GM12878 (cell line): ENCODE measurements around the gene SCRN1. TPM values are rescaled to one million over a fixed set of nuclear protein-coding genes. Genes with fewer than 3 reads are reported as not detected.

Experiments
- ATAC-seq: fragments of 200-7000 bp; cut with Tn5 transposase; 3 replicates; pipeline ENCODE4 v1.9.1; 2020; ENCODE audit warnings: mild to moderate bottlenecking, moderate library complexity
- BruUV-seq: library from RNA; stranded (reverse); fragments of 400-500 nt; replicated peaks from 2 replicates; lab custom pipeline; 2021; lab: Mats Ljungman, UMichigan
- CTCF ChIA-PET: fragments of 300-600 bp; sonication (Branson Sonifier 250); formaldehyde crosslinking; extraction: SDS; loops from one replicate; lab custom pipeline; 2021; ENCODE audit warnings: inconsistent platforms; lab: Yijun Ruan, JAX
- POLR2A ChIA-PET: fragments of 350-600 bp; formaldehyde crosslinking; extraction: SDS; loops from one replicate; lab custom pipeline; 2021; ENCODE audit warnings: inconsistent platforms; lab: Charles Lee
- RAD21 ChIA-PET: fragments of 300-600 bp; sonication (Branson Sonifier 250); formaldehyde crosslinking; loops from one replicate; lab custom pipeline; 2023; ENCODE audit warnings: antibody characterized with exemption; ENCODE audit not compliant: unreplicated experiment; lab: Charles Lee
- SMC1A ChIA-PET: fragments of 300-600 bp; sonication (Branson Sonifier 250); formaldehyde crosslinking; loops from one replicate; lab custom pipeline; 2023; ENCODE audit not compliant: unreplicated experiment, uncharacterized antibody; lab: Charles Lee
- DNase-seq: peaks from one replicate; pipeline ENCODE4 v3.0.0-alpha.2; 2011; ENCODE audit warnings: low read depth, low spot score
- FAIRE-seq: peaks from 3 replicates; lab custom pipeline; 2011; peaks lifted over from hg19 to GRCh38; lab: Jason Lieb, UNC
- H2AFZ ChIP-seq: 2 replicates; pipeline ENCODE4 v1.6.0; 2011; ENCODE audit warnings: low read depth, low read length, control low read depth; ENCODE audit not compliant: control insufficient read depth
- H3K27ac ChIP-seq: 2 replicates; pipeline ENCODE4 v1.5.1; 2011; ENCODE audit warnings: control low read depth; ENCODE audit not compliant: control insufficient read depth, insufficient read depth
- H3K27me3 ChIP-seq, 2 experiments: replicated peaks in 1 of 2; 2 replicates each; pipeline versions ENCODE4 v1.6.0 to v1.6.1; 2011; ENCODE audit warnings: low read length in 1 of 2; ENCODE audit not compliant: control insufficient read depth in 2 of 2, insufficient read depth in 2 of 2
- H3K36me3 ChIP-seq, 2 experiments: 2 replicates each; pipeline ENCODE4 v1.5.1; 2011; ENCODE audit warnings: low read length in 1 of 2; ENCODE audit not compliant: control insufficient read depth in 2 of 2, insufficient read depth in 2 of 2
- H3K4me1 ChIP-seq: 2 replicates; pipeline ENCODE4 v1.6.1; 2011; ENCODE audit warnings: mild to moderate bottlenecking, low read length, moderate library complexity, mixed read lengths; ENCODE audit not compliant: control insufficient read depth, insufficient read depth
- H3K4me2 ChIP-seq: 2 replicates; pipeline ENCODE4 v1.6.0; 2011; ENCODE audit warnings: control low read depth; ENCODE audit not compliant: control insufficient read depth, insufficient read depth
- H3K4me3 ChIP-seq: fragments of 200-600 bp; sonication (generic); 2 replicates; pipeline ENCODE4 v1.5.1; 2016
- H3K79me2 ChIP-seq: 2 replicates; pipeline ENCODE4 v1.6.0; 2011; ENCODE audit warnings: low read length; ENCODE audit not compliant: control insufficient read depth, insufficient read depth
- H3K9ac ChIP-seq: 2 replicates; pipeline ENCODE4 v1.8.0; 2011; ENCODE audit warnings: low read length, control low read depth, mixed read lengths; ENCODE audit not compliant: control insufficient read depth, insufficient read depth
- H3K9me3 ChIP-seq: replicated peaks from 3 replicates; pipeline ENCODE4 v1.5.1; 2011; ENCODE audit warnings: mild to moderate bottlenecking, low read length; ENCODE audit not compliant: control insufficient read depth, insufficient read depth
- H4K20me1 ChIP-seq: 2 replicates; pipeline ENCODE4 v1.6.0; 2011; ENCODE audit not compliant: control insufficient read depth, insufficient read depth
- BMI1 ChIP-seq: fragments of 450-650 bp; IDR thresholded peaks from 2 replicates; pipeline ENCODE4 v1.6.1; 2016; ENCODE audit warnings: mild to moderate bottlenecking, moderate library complexity, borderline replicate concordance
- FOS ChIP-seq: IDR thresholded peaks from 3 replicates; pipeline ENCODE4 v1.6.1; 2011; ENCODE audit warnings: borderline replicate concordance; ENCODE audit not compliant: insufficient read length; ENCODE audit errors: extremely low read depth
- HCFC1 ChIP-seq: fragments of 150-350 bp; IDR thresholded peaks from 2 replicates; pipeline ENCODE4 v1.6.1; 2014; ENCODE audit warnings: low read length
- MEF2A ChIP-seq: IDR thresholded peaks from 2 replicates; pipeline ENCODE4 v1.6.1; 2011; ENCODE audit warnings: low read depth, mild to moderate bottlenecking, low read length, moderate library complexity; ENCODE audit not compliant: insufficient read depth
- NBN ChIP-seq: fragments of 450-650 bp; IDR thresholded peaks from 2 replicates; pipeline ENCODE4 v1.6.1; 2016
- RAD21 ChIP-seq: IDR thresholded peaks from 2 replicates; pipeline ENCODE4 v1.6.1; 2011; ENCODE audit warnings: mild to moderate bottlenecking, low read depth, low read length, moderate library complexity; ENCODE audit not compliant: insufficient read depth
- RBBP5 ChIP-seq: fragments of 200-600 bp; sonication (generic); conservative IDR thresholded peaks from 2 replicates; pipeline ENCODE4 v1.6.1; 2016
- SIN3A ChIP-seq: IDR thresholded peaks from 2 replicates; pipeline ENCODE4 v1.6.1; 2012; ENCODE audit warnings: low read depth, low read length, improper control_type of control experiment
- SUZ12 ChIP-seq: fragments of 200-600 bp; sonication (generic); IDR thresholded peaks from one replicate; pipeline ENCODE4 v1.6.1; 2018; ENCODE audit warnings: antibody characterized with exemption, mild to moderate bottlenecking; ENCODE audit not compliant: unreplicated experiment
- TBL1XR1 ChIP-seq: IDR thresholded peaks from 2 replicates; pipeline ENCODE4 v1.6.1; 2012; ENCODE audit warnings: low read depth, low read length, improper control_type of control experiment
- WRNIP1 ChIP-seq: IDR thresholded peaks from 2 replicates; pipeline ENCODE4 v1.6.1; 2011; ENCODE audit warnings: low read depth, low read length, improper control_type of control experiment, borderline replicate concordance
- ZNF217 ChIP-seq: fragments of 450-650 bp; IDR thresholded peaks from 2 replicates; pipeline ENCODE4 v1.6.1; 2017; ENCODE audit warnings: antibody characterized with exemption, mild to moderate bottlenecking
- WGBS: methylation state at CpG from one replicate; pipeline ENCODE4 v1.1.6; 2016; ENCODE audit warnings: low lambda C conversion rate; ENCODE audit not compliant: insufficient replicate concordance, insufficient coverage; ENCODE audit errors: missing lambda C conversion rate; 5-methylcytosine and 5-hydroxymethylcytosine counted together
- in situ Hi-C: fragments of 300-500 bp; cut with MboI; formaldehyde crosslinking; loops from 9 replicates; pipeline ENCODE4 v1.14.3; 2018; ENCODE audit warnings: mixed read lengths
- intact Hi-C: fragments of 100-400 bp; cut with micrococcal nuclease; formaldehyde crosslinking; loops from one replicate; pipeline ENCODE4 v1.14.2; 2022; ENCODE audit not compliant: unreplicated experiment
- polyA plus RNA-seq, 11 experiments: library from polyadenylated mRNA; depleted of rRNA in 4 of 11; unstranded in 6 of 11; stranded (reverse) in 5 of 11; fragments of >200 nt; fragmentation: Nextera tagmentation in 4 of 11; fragmentation: Illumina TruSeq in 1 of 11; extraction: Ambion mirVana in 4 of 11; extraction: Trizol in 1 of 11; gene quantifications; 1 replicate in 1 of 11; 2 replicates in 10 of 11; pipeline versions ENCODE4 v1.2.1 to v1.2.3, GENCODE V29; 2011 to 2016; ENCODE audit warnings: inconsistent platforms in 2 of 11, missing spikeins in 2 of 11, low read depth in 1 of 11
- total RNA-seq, 4 experiments: library from RNA; depleted of rRNA in 3 of 4; stranded (reverse); fragments of >200 nt in 3 of 4; fragmentation: Illumina TruSeq in 1 of 4; extraction: Trizol in 1 of 4; gene quantifications; 2 replicates each; pipeline versions ENCODE4 v1.2.1 to v1.2.3, GENCODE V29; 2013 to 2021
- TF ChIP-seq, protein P1 (sequence below): fragments of 450-650 bp; formaldehyde crosslinking; IDR thresholded peaks from 2 replicates; pipeline ENCODE4 v1.4.0; 2022; ENCODE audit warnings: mild to moderate bottlenecking, moderate library complexity
- TF ChIP-seq, protein P2 (sequence below): IDR thresholded peaks from 2 replicates; pipeline ENCODE4 v1.6.1; 2011; ENCODE audit warnings: low read depth, low read length, improper control_type of control experiment, borderline replicate concordance
- TF ChIP-seq, protein P3 (sequence below): IDR thresholded peaks from 2 replicates; pipeline ENCODE4 v1.6.1; 2012; ENCODE audit warnings: low read length, inconsistent platforms
- TF ChIP-seq, protein P4 (sequence below): fragments of 450-650 bp; IDR thresholded peaks from 2 replicates; pipeline ENCODE4 v1.6.1; 2017; ENCODE audit warnings: mild to moderate bottlenecking, low read depth, inconsistent platforms; ENCODE audit not compliant: poor library complexity, severe bottlenecking

Gene SCRN1
- total and polyA plus RNA-seq, 10 of the 15 experiments (the other 5 are each of a cell fraction or from before 2014, with no cell fraction given): 11.1 to 67.6 (median 41.7) TPM

DNA sequence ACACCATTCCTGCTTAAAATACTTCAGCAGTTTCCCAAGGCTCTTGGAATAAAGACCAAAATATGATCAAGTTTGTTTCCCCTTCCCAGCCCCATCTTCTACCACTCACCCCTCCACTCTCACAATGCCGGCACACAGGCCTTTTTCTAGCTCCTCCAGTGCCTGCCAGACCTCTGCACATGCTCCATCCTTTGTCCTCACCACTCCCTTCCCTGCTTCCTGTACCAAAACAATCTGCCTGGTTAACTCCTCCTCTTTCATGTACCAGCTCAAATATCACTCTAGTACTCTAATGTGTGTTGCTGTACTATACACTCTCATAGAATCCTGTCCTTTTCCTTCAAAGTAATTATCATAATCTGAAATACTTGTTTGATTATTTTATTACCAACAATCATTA lies 19.4 kb downstream of the SCRN1 start:
- Histone ChIP-seq H3K36me3 (peaks cover 4 to 18% of the 10 kb centered on the region in 2 experiments; a peak in 3 of 4 replicates), H2AFZ (no peak overlapping the region), H3K4me3 (no peak overlapping the region), H3K27me3 (no peaks in the 10 kb centered on the region), H4K20me1 (no peaks in the 10 kb centered on the region), H3K4me2 (no peak overlapping the region), H3K4me1 (0 out of 2 replicates have a peak, but pooled peaks cover under 1% of the 10 kb centered on the region), H3K79me2 (peaks cover 14% of the 10 kb centered on the region), H3K9ac (no peak overlapping the region), H3K27ac (no peak overlapping the region), H3K9me3 (no peaks in the 10 kb centered on the region)
- RAD21 ChIA-PET: no interaction called here
- DNase-seq: no peak
- SMC1A ChIA-PET: interaction anchor here (0.5 to 2.4 kb wide), 2 partner anchors 14 to 105 kb away, joined by 3 to 7 read pairs; no protein-coding TSS in a partner anchor
- in situ Hi-C loops (no loop called here), intact Hi-C loops (no loop called here)
- WGBS: 86% methylated on average over 1 of the region's 1 CpG
- no TSS peak for BruUV-seq
- no peak for ATAC-seq
- FAIRE-seq: no peak
- CTCF ChIA-PET: interaction anchor here (1.2 to 2.2 kb wide), 3 partner anchors 11 to 94 kb away, joined by 3 to 7 read pairs (median 5); no protein-coding TSS in a partner anchor
- POLR2A ChIA-PET: interaction anchor here (0.6 to 1.4 kb wide), 2 partner anchors 18 to 71 kb away, joined by 3 read pairs; no protein-coding TSS in a partner anchor
- no peak for TF ChIP-seq TBL1XR1
- no peak for TF ChIP-seq SUZ12
- no peak for TF ChIP-seq HCFC1
- TF ChIP-seq RAD21: no peak
- TF ChIP-seq MEF2A: no peak
- TF ChIP-seq, protein P1, sequence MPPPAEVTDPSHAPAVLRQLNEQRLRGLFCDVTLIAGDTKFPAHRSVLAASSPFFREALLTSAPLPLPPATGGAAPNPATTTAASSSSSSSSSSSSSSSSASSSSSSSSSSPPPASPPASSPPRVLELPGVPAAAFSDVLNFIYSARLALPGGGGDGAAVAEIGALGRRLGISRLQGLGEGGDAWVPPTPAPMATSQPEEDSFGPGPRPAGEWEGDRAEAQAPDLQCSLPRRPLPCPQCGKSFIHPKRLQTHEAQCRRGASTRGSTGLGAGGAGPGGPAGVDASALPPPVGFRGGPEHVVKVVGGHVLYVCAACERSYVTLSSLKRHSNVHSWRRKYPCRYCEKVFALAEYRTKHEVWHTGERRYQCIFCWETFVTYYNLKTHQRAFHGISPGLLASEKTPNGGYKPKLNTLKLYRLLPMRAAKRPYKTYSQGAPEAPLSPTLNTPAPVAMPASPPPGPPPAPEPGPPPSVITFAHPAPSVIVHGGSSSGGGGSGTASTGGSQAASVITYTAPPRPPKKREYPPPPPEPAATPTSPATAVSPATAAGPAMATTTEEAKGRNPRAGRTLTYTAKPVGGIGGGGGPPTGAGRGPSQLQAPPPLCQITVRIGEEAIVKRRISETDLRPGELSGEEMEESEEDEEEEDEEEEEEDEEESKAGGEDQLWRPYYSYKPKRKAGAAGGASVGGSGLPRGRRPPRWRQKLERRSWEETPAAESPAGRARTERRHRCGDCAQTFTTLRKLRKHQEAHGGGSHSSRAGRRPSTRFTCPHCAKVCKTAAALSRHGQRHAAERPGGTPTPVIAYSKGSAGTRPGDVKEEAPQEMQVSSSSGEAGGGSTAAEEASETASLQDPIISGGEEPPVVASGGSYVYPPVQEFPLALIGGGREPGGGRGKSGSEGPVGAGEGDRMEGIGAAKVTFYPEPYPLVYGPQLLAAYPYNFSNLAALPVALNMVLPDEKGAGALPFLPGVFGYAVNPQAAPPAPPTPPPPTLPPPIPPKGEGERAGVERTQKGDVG (CRISPR knock-in tag): no peak
- no peak for TF ChIP-seq FOS
- TF ChIP-seq ZNF217: no peak
- TF ChIP-seq BMI1: no peak
- TF ChIP-seq SIN3A: no peak
- TF ChIP-seq NBN: no peak
- TF ChIP-seq WRNIP1: no peak
- no peak for TF ChIP-seq RBBP5
- TF ChIP-seq, protein P2, sequence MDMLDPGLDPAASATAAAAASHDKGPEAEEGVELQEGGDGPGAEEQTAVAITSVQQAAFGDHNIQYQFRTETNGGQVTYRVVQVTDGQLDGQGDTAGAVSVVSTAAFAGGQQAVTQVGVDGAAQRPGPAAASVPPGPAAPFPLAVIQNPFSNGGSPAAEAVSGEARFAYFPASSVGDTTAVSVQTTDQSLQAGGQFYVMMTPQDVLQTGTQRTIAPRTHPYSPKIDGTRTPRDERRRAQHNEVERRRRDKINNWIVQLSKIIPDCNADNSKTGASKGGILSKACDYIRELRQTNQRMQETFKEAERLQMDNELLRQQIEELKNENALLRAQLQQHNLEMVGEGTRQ: no peak
- TF ChIP-seq, protein P3, sequence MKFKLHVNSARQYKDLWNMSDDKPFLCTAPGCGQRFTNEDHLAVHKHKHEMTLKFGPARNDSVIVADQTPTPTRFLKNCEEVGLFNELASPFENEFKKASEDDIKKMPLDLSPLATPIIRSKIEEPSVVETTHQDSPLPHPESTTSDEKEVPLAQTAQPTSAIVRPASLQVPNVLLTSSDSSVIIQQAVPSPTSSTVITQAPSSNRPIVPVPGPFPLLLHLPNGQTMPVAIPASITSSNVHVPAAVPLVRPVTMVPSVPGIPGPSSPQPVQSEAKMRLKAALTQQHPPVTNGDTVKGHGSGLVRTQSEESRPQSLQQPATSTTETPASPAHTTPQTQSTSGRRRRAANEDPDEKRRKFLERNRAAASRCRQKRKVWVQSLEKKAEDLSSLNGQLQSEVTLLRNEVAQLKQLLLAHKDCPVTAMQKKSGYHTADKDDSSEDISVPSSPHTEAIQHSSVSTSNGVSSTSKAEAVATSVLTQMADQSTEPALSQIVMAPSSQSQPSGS: no peak
- TF ChIP-seq, protein P4, sequence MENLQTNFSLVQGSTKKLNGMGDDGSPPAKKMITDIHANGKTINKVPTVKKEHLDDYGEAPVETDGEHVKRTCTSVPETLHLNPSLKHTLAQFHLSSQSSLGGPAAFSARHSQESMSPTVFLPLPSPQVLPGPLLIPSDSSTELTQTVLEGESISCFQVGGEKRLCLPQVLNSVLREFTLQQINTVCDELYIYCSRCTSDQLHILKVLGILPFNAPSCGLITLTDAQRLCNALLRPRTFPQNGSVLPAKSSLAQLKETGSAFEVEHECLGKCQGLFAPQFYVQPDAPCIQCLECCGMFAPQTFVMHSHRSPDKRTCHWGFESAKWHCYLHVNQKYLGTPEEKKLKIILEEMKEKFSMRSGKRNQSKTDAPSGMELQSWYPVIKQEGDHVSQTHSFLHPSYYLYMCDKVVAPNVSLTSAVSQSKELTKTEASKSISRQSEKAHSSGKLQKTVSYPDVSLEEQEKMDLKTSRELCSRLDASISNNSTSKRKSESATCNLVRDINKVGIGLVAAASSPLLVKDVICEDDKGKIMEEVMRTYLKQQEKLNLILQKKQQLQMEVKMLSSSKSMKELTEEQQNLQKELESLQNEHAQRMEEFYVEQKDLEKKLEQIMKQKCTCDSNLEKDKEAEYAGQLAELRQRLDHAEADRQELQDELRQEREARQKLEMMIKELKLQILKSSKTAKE: no peak
